Memory B cell (primary cell): ENCODE results near the gene KRT28.

Experiments
- ATAC-seq: fragments of 150-1000 bp; cut with Tn5 transposase; 2 replicates; pipeline ENCODE4 v1.10.0; 2021; ENCODE audit warnings: low read depth, mild to moderate bottlenecking, moderate library complexity
- DNase-seq, 2 donors: peaks; one replicate each; pipeline ENCODE4 v3.0.0; 2022; ENCODE audit warnings: low spot score in 2 of 2
- H3K27ac Mint-ChIP-seq: one replicate; pipeline ENCODE4 v1.8.0; 2022; ENCODE audit warnings: mild to moderate bottlenecking, moderate library complexity, mixed read lengths
- H3K27me3 Mint-ChIP-seq: one replicate; pipeline ENCODE4 v1.8.0; 2022; ENCODE audit warnings: mixed read lengths
- H3K36me3 Mint-ChIP-seq: one replicate; pipeline ENCODE4 v1.8.0; 2022; ENCODE audit warnings: mild to moderate bottlenecking, mixed read lengths
- H3K4me1 Mint-ChIP-seq: one replicate; pipeline ENCODE4 v1.8.0; 2022; ENCODE audit warnings: mixed read lengths
- H3K4me3 Mint-ChIP-seq: one replicate; pipeline ENCODE4 v1.8.0; 2022; ENCODE audit warnings: mild to moderate bottlenecking, moderate library complexity, mixed read lengths
- H3K9me3 Mint-ChIP-seq: one replicate; pipeline ENCODE4 v1.8.0; 2022; ENCODE audit warnings: mixed read lengths

KRT28 gene, protein sequence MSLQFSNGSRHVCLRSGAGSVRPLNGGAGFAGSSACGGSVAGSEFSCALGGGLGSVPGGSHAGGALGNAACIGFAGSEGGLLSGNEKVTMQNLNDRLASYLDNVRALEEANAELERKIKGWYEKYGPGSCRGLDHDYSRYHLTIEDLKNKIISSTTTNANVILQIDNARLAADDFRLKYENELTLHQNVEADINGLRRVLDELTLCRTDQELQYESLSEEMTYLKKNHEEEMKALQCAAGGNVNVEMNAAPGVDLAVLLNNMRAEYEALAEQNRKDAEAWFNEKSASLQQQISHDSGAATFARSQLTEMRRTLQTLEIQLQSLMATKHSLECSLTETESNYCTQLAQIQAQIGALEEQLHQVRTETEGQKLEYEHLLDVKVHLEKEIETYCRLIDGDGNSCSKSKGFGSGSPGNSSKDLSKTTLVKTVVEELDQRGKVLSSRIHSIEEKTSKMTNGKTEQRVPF

GRCh38 chr17:40799859-40800258, at the start of gene KRT28:
TSS of gene KRT28 (minus strand) at chr17:40799959. CDS start at chr17:40799893, 66 bp downstream.
- H3K36me3 Mint-ChIP-seq = no peaks in the 10 kb centered on the region
- H3K4me1 Mint-ChIP-seq = no peaks in the 10 kb centered on the region
- no peak for DNase-seq
- no peak within 1 kb of the TSS for H3K4me3 Mint-ChIP-seq
- H3K27ac Mint-ChIP-seq = no peak within 1 kb of the TSS
- no peak for ATAC-seq
- peaks cover 15% of the 10 kb centered on the region for H3K27me3 Mint-ChIP-seq
- no peaks in the 10 kb centered on the region for H3K9me3 Mint-ChIP-seq

GRCh38 chr17:40848583-40849235, 49.0 kb upstream of the KRT28 start:
- Mint-ChIP-seq H3K4me3 (no peak overlapping the region), H3K27me3 (peaks cover 21% of the 10 kb centered on the region), H3K27ac (no peak overlapping the region)

GRCh38 chr17:40846515-40847144, 46.9 kb upstream of the KRT28 start:
- no peak overlapping the region for H3K27ac Mint-ChIP-seq
- peaks cover 20% of the 10 kb centered on the region for H3K27me3 Mint-ChIP-seq

More at GRCh38 chr17:40848583-40849235, 49.0 kb upstream of the KRT28 start:
- no peak for ATAC-seq
- DNase-seq = no peak
- Mint-ChIP-seq H3K9me3 (no peaks in the 10 kb centered on the region), H3K4me1 (no peaks in the 10 kb centered on the region), H3K36me3 (no peaks in the 10 kb centered on the region)

GRCh38 chr17:40844671-40845107, 44.9 kb upstream of the KRT28 start:
- Mint-ChIP-seq H3K9me3 (no peaks in the 10 kb centered on the region), H3K4me3 (no peak overlapping the region), H3K36me3 (no peaks in the 10 kb centered on the region), H3K27me3 (peaks cover 20% of the 10 kb centered on the region), H3K27ac (no peak overlapping the region), H3K4me1 (no peaks in the 10 kb centered on the region)
- DNase-seq (no peak), ATAC-seq (no peak)

More at GRCh38 chr17:40846515-40847144, 46.9 kb upstream of the KRT28 start:
- H3K4me1 Mint-ChIP-seq = no peaks in the 10 kb centered on the region
- no peak for ATAC-seq
- H3K36me3 Mint-ChIP-seq = no peaks in the 10 kb centered on the region
- no peak for DNase-seq
- H3K9me3 Mint-ChIP-seq = no peaks in the 10 kb centered on the region
- H3K4me3 Mint-ChIP-seq = no peak overlapping the region

GRCh38 chr17:40843242-40843641, 43.5 kb upstream of the KRT28 start:
- no peak for ATAC-seq
- Mint-ChIP-seq H3K4me3 (no peak overlapping the region), H3K27me3 (peaks cover 19% of the 10 kb centered on the region), H3K4me1 (no peaks in the 10 kb centered on the region), H3K27ac (no peak overlapping the region), H3K9me3 (no peaks in the 10 kb centered on the region), H3K36me3 (no peaks in the 10 kb centered on the region)
- no peak for DNase-seq

DNA sequence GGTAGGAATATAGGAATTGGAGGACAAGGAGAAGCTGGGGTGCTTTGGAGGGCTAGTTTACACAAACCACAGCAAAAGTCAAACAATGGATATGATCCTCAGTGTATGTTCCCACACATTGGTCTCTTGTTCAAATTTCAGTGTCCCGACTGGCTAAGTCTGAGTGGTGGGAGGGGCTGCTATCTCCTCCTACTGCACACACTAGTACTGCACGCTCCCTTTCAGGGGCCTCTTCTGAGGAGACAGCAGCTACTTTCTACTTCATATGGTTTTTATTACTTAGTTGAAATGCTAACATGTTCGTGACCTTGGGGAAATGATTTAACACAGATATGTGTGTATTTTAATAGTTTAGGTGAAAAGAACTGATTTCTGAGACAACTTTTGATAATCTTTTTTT, 41.5 kb upstream of the KRT28 start:
- H3K36me3 Mint-ChIP-seq = no peaks in the 10 kb centered on the region
- H3K4me3 Mint-ChIP-seq = no peak overlapping the region
- peaks cover 19% of the 10 kb centered on the region for H3K27me3 Mint-ChIP-seq
- H3K4me1 Mint-ChIP-seq = no peaks in the 10 kb centered on the region
- no peak overlapping the region for H3K27ac Mint-ChIP-seq
- DNase-seq (no peak), ATAC-seq (no peak)
- no peaks in the 10 kb centered on the region for H3K9me3 Mint-ChIP-seq

- Mint-ChIP-seq H3K27me3 (peaks cover 9% of the 10 kb centered on the region), H3K4me1 (no peaks in the 10 kb centered on the region), H3K9me3 (no peaks in the 10 kb centered on the region), H3K27ac (no peak overlapping the region), H3K4me3 (no peak overlapping the region), H3K36me3 (peaks cover 12% of the 10 kb centered on the region)
- ATAC-seq (no peak), DNase-seq (no peak)
These were observed 39.4 kb upstream of the KRT28 start for GRCh38 chr17:40839194-40839593.

GRCh38 chr17:40836020-40836419, 36.3 kb upstream of the KRT28 start:
- Mint-ChIP-seq H3K9me3 (no peaks in the 10 kb centered on the region), H3K4me3 (no peak overlapping the region), H3K36me3 (peaks cover 14% of the 10 kb centered on the region), H3K27me3 (no peaks in the 10 kb centered on the region), H3K4me1 (peaks cover 3% of the 10 kb centered on the region), H3K27ac (no peak overlapping the region)
- ATAC-seq (no peak), DNase-seq (no peak)

DNA sequence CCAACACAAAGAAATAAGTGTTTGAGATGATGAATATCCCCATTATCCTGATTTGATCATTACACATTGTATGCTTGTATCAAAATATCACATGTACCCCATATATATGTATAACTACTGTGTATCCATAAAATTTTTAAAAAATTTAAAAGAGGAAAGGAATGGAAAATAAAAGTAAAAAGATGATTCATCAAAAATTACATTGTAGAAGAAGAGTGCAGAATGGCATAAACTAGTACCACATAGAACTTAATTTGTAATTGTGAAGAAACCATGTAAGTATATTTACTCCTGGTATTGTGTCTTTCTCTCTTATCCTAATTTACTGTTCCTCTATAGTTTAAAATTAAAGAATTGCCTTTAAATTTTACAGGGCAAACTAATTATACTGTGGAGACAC, 34.1 kb upstream of the KRT28 start:
- Mint-ChIP-seq H3K27me3 (no peaks in the 10 kb centered on the region), H3K4me3 (no peak overlapping the region), H3K27ac (no peak overlapping the region), H3K4me1 (peaks cover 3% of the 10 kb centered on the region), H3K36me3 (peaks cover 18% of the 10 kb centered on the region), H3K9me3 (peaks cover 2% of the 10 kb centered on the region)
- DNase-seq (no peak), ATAC-seq (no peak)

GRCh38 chr17:40832840-40833239, 33.1 kb upstream of the KRT28 start:
- DNase-seq (no peak), ATAC-seq (no peak)
- peaks cover 2% of the 10 kb centered on the region for H3K9me3 Mint-ChIP-seq
- peaks cover 3% of the 10 kb centered on the region for H3K4me1 Mint-ChIP-seq
- H3K27ac Mint-ChIP-seq = no peak overlapping the region
- no peak overlapping the region for H3K4me3 Mint-ChIP-seq
- H3K27me3 Mint-ChIP-seq = peaks cover 2% of the 10 kb centered on the region
- peaks cover 25% of the 10 kb centered on the region for H3K36me3 Mint-ChIP-seq

GRCh38 chr17:40830085-40830776, 30.5 kb upstream of the KRT28 start:
- H3K4me3 Mint-ChIP-seq = no peak overlapping the region
- H3K4me1 Mint-ChIP-seq = peaks cover 3% of the 10 kb centered on the region
- ATAC-seq (no peak), DNase-seq (no peak)
- H3K27me3 Mint-ChIP-seq = peaks cover 9% of the 10 kb centered on the region
- H3K9me3 Mint-ChIP-seq = peaks cover 4% of the 10 kb centered on the region
- H3K36me3 Mint-ChIP-seq = peaks cover 30% of the 10 kb centered on the region
- no peak overlapping the region for H3K27ac Mint-ChIP-seq

DNA sequence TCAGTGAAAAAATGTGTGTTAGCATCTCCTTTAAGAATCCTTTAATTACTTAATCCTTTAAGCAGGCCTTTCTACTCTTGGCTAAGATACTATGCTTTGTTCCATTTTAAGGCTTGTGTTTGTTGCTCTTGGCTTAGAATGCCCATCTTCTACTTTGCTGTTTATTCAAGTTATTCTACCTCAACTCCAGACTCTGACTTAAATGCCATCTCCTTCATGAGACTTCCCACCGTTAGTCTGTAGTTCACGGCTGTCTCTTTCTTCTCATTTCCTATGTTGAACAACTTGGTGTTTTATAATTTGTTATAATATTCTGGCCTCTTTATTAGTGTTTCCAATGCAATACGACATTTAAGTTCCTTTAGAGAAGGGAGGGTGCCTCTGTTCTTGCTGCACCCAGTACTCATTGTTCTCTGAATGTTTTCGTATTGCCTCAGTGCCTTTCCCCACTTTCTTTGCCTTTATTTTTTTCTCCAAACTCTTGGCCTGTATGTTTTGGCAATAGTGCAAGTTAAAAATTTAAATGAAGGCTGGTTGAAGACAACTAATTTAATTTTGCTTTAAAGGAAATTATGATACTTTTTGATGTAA, 28.8 kb upstream of the KRT28 start:
- H3K9me3 Mint-ChIP-seq = peaks cover 4% of the 10 kb centered on the region
- peaks cover 9% of the 10 kb centered on the region for H3K27me3 Mint-ChIP-seq
- DNase-seq = no peak
- peaks cover 5% of the 10 kb centered on the region for H3K4me1 Mint-ChIP-seq
- ATAC-seq = no peak
- peaks cover 23% of the 10 kb centered on the region for H3K36me3 Mint-ChIP-seq
- H3K4me3 Mint-ChIP-seq = no peak overlapping the region
- no peak overlapping the region for H3K27ac Mint-ChIP-seq

DNA sequence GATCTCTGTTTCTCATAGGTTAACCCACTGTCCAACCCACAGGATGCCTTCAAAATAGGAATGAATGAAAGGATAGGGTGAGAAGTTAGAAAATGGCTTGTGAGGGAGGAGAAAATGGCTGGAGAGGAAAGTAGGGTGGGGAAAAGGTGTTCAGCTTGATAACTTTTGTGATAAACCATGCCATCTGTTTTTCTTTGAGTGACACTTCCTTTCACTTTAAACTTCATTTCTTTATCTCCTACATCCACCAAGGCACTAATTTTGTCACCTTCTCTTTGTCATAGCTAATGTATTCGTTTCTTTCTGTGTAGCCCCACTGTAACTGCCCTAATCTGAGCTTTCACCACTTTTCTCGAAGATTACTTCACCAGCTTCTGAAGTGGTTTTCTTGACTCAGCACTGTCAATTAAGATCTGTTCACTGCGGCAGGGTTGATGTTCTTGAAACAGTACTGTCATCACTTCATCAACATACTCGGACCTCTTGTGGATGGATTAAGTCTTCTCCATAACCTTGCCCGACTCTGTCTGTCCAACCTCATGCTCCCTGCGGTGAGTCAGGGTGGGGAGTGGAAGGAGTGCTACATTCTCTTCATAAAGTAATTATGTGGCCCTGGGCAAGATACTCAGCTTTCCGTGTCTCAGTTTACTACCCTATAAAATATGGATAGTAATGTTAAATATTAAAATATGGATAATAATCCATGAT, 28.1 kb upstream of the KRT28 start:
- H3K27ac Mint-ChIP-seq = no peak overlapping the region
- H3K9me3 Mint-ChIP-seq = peaks cover 4% of the 10 kb centered on the region
- ATAC-seq = no peak
- peaks cover 9% of the 10 kb centered on the region for H3K27me3 Mint-ChIP-seq
- no peak for DNase-seq
- H3K36me3 Mint-ChIP-seq = peaks cover 21% of the 10 kb centered on the region
- peaks cover 2% of the 10 kb centered on the region for H3K4me1 Mint-ChIP-seq
- no peak overlapping the region for H3K4me3 Mint-ChIP-seq
